Upper lobe of left lung (tissue), 6 donors: ENCODE data around the gene PCBP3. TPM values are rescaled to one million over a fixed set of nuclear protein-coding genes. Genes with fewer than 3 reads are reported as not detected.
"Not testable (repeated sequence)": the region's sequence is repeated elsewhere in the genome, so short reads cannot be mapped to it uniquely, and the experiment has no call there.

Experiments
- ATAC-seq, 2 donors: fragments of 200-7000 bp; cut with Tn5 transposase; one replicate each; pipeline ENCODE4 v1.9.1; 2022; ENCODE audit warnings: mild to moderate bottlenecking in 2 of 2, moderate library complexity in 2 of 2; ENCODE audit not compliant: low FRiP score in 2 of 2
- DNase-seq, 2 donors: peaks; one replicate each; pipeline ENCODE4 v3.0.0-alpha.2; 2019 to 2020
- H3K27ac ChIP-seq, 4 donors: fragments of 200-600 bp; sonication (generic); one replicate each; pipeline ENCODE4 v1.5.1; 2016 to 2019
- H3K27me3 ChIP-seq, 4 donors: fragments of 200-600 bp; sonication (generic); one replicate each; pipeline ENCODE4 v1.5.1; 2017 to 2019
- H3K36me3 ChIP-seq, 4 donors: fragments of 200-600 bp; sonication (generic); one replicate each; pipeline ENCODE4 v1.5.1; 2016 to 2019
- H3K4me1 ChIP-seq, 4 donors: fragments of 200-600 bp; sonication (generic); one replicate each; pipeline ENCODE4 v1.5.1; 2018 to 2019
- H3K4me3 ChIP-seq, 4 donors: fragments of 200-600 bp; sonication (generic); one replicate each; pipeline ENCODE4 v1.5.1; 2017 to 2019; ENCODE audit warnings: mild to moderate bottlenecking in 2 of 4, moderate library complexity in 1 of 4
- H3K9me3 ChIP-seq, 4 donors: fragments of 200-600 bp; sonication (generic); one replicate each; pipeline ENCODE4 v1.5.1; 2018 to 2019
- CTCF ChIP-seq, 6 experiments: fragments of 450-650 bp in 4 of 6; fragments of 200-600 bp in 2 of 6; sonication (generic) in 2 of 6; IDR thresholded peaks; one replicate each; pipeline ENCODE4 v1.5.1; 2016 to 2019; ENCODE audit warnings: antibody characterized with exemption in 6 of 6
- EP300 ChIP-seq, 4 donors: sonication (generic); formaldehyde crosslinking; IDR thresholded peaks; one replicate each; pipeline ENCODE4 v1.5.1; 2017; ENCODE audit warnings: antibody characterized with exemption in 4 of 4, control low read depth in 2 of 4
- POLR2A ChIP-seq, 4 donors: fragments of 450-650 bp; IDR thresholded peaks; one replicate each; pipeline ENCODE4 v1.5.1; 2016 to 2017; ENCODE audit warnings: antibody characterized with exemption in 4 of 4, mild to moderate bottlenecking in 2 of 4
- POLR2AphosphoS5 ChIP-seq, 2 donors: sonication (generic); formaldehyde crosslinking; IDR thresholded peaks; one replicate each; pipeline ENCODE4 v1.5.1; 2017; ENCODE audit warnings: antibody characterized with exemption in 2 of 2
- WGBS, 2 donors: methylation state at CpG; one replicate each; pipeline ENCODE4 v1.1.5; 2017 to 2018; 5-methylcytosine and 5-hydroxymethylcytosine counted together
- total RNA-seq, 6 donors: library from RNA; depleted of rRNA in 4 of 6; stranded (reverse); fragments of >200 nt in 4 of 6; gene quantifications; one replicate each; pipeline versions ENCODE4 v1.1.0 to v1.2.1, GENCODE V29; 2016 to 2021
- donor health status: DM: no; HTN: no; CAD: no; lungs with moderate emphysema.
- donor health status: DM: no; HTN: yes; CAD: no; lungs with severe emphysema.

PCBP3 gene
- total RNA-seq, 6 donors from 2014 or later, result 0.78 to 10.5 (median 3.3) TPM

- Histone ChIP-seq H3K36me3 (no peaks in the 10 kb centered on the region), H3K27me3 (no peaks in the 10 kb centered on the region), H3K9me3 (peaks cover 0 to 8% (median 2%) of the 10 kb centered on the region in 4 donors), H3K4me1 (no peaks in the 10 kb centered on the region), H3K4me3 (no peak overlapping the region), H3K27ac (peak overlapping the region in 2 of 4 donors; percentile 1 to 3)
- WGBS, 2 donors, result 79 to 82% methylated on average over 10 to 11 of the region's 11 CpGs
- DNase-seq (no peak), ATAC-seq (no peak)
- TF ChIP-seq EP300 (IDR thresholded peaks at IDR 0.05), result no peak
- no peak for TF ChIP-seq POLR2AphosphoS5 (IDR thresholded peaks at IDR 0.05)
- no peak for TF ChIP-seq POLR2A (IDR thresholded peaks at IDR 0.05)
- no peak for TF ChIP-seq CTCF (IDR thresholded peaks at IDR 0.05)
Measured at GRCh38 chr21:45959779-45960390, 316.4 kb downstream of the PCBP3 start.

- 74 to 81% methylated on average over 2 of the region's 2 CpGs for WGBS, 2 donors
Measured at GRCh38 chr21:45961408-45961807, 317.9 kb downstream of the PCBP3 start.

GRCh38 chr21:45962531-45963231, 319.2 kb downstream of the PCBP3 start:
- WGBS, 2 donors, result 74 to 84% methylated on average over 4 of the region's 4 CpGs
- DNase-seq, result no peak
- no peak overlapping the region for H3K27ac ChIP-seq

More at GRCh38 chr21:45961408-45961807, 317.9 kb downstream of the PCBP3 start:
- DNase-seq, ATAC-seq, H3K27me3 ChIP-seq, H3K4me1 ChIP-seq, H3K4me3 ChIP-seq, H3K27ac ChIP-seq, H3K36me3 ChIP-seq: not testable (repeated sequence)
- peaks cover 0 to 11% (median 3%) of the 10 kb centered on the region in 4 donors for H3K9me3 ChIP-seq

GRCh38 chr21:45963232-45963570, 319.7 kb downstream of the PCBP3 start:
- H3K36me3 ChIP-seq, result no peaks in the 10 kb centered on the region
- H3K27me3 ChIP-seq, result no peaks in the 10 kb centered on the region
- no peak overlapping the region for H3K4me3 ChIP-seq
- H3K27ac ChIP-seq, result no peak overlapping the region
- H3K4me1 ChIP-seq, result no peaks in the 10 kb centered on the region
- WGBS, 2 donors, result 61 to 66% methylated on average over 3 of the region's 3 CpGs
- TF ChIP-seq POLR2A (IDR thresholded peaks at IDR 0.05) (no peak), EP300 (IDR thresholded peaks at IDR 0.05) (no peak), POLR2AphosphoS5 (IDR thresholded peaks at IDR 0.05) (no peak), CTCF (IDR thresholded peaks at IDR 0.05) (no peak)
- ATAC-seq (peak in 1 of 2 donors; percentile 49), DNase-seq (no peak)
- H3K9me3 ChIP-seq, result peaks cover 0 to 11% (median 3%) of the 10 kb centered on the region in 4 donors

More at GRCh38 chr21:45962531-45963231, 319.2 kb downstream of the PCBP3 start:
- Histone ChIP-seq H3K9me3 (peaks cover 0 to 11% (median 3%) of the 10 kb centered on the region in 4 donors), H3K36me3 (no peaks in the 10 kb centered on the region), H3K27me3 (no peaks in the 10 kb centered on the region), H3K4me3 (no peak overlapping the region), H3K4me1 (no peaks in the 10 kb centered on the region)
- TF ChIP-seq POLR2AphosphoS5 (IDR thresholded peaks at IDR 0.05), result no peak
- no peak for TF ChIP-seq CTCF (IDR thresholded peaks at IDR 0.05)
- TF ChIP-seq POLR2A (IDR thresholded peaks at IDR 0.05), result no peak
- TF ChIP-seq EP300 (IDR thresholded peaks at IDR 0.05), result no peak
- ATAC-seq, result no peak

GRCh38 chr21:45964649-45965048, 321.1 kb downstream of the PCBP3 start:
- 28% methylated on average over 1 of the region's 1 CpG; no CpG with 5 or more reads in 1 of the 2 donors for WGBS, 2 donors
- H3K27me3 ChIP-seq, result no peaks in the 10 kb centered on the region
- H3K36me3 ChIP-seq, result no peaks in the 10 kb centered on the region
- no peaks in the 10 kb centered on the region for H3K4me1 ChIP-seq
- DNase-seq (no peak), ATAC-seq (no peak)
- no peak for TF ChIP-seq CTCF (IDR thresholded peaks at IDR 0.05)
- no peak for TF ChIP-seq POLR2A (IDR thresholded peaks at IDR 0.05)
- TF ChIP-seq POLR2AphosphoS5 (IDR thresholded peaks at IDR 0.05), result no peak
- TF ChIP-seq EP300 (IDR thresholded peaks at IDR 0.05), result no peak
- peaks cover 0 to 11% (median 3%) of the 10 kb centered on the region in 4 donors for H3K9me3 ChIP-seq
- H3K27ac ChIP-seq, result no peak overlapping the region
- no peak overlapping the region for H3K4me3 ChIP-seq
